WTC11 (cell line): ENCODE results near the gene ZNF514. TPM values are rescaled to one million over a fixed set of nuclear protein-coding genes. Genes with fewer than 3 reads are reported as not detected.
A peak's percentile ranks its signal among the peaks of the same experiment; 100 is the strongest.

Source experiments
- ATAC-seq: fragments of 200-7000 bp; cut with Tn5 transposase; 2 replicates; pipeline ENCODE4 v1.10.0; 2021; ENCODE audit warnings: mild to moderate bottlenecking, moderate library complexity
- CTCF ChIA-PET: fragments of 300-600 bp; sonication (Branson Sonifier 250); formaldehyde crosslinking; loops from one replicate; lab custom pipeline; 2021; ENCODE audit warnings: antibody characterized with exemption; lab: Charles Lee
- POLR2A ChIA-PET: fragments of 350-600 bp; sonication (Branson Sonifier 250); formaldehyde crosslinking; loops from one replicate; lab custom pipeline; 2021; ENCODE audit warnings: antibody characterized with exemption; lab: Charles Lee
- DNase-seq: peaks from one replicate; pipeline ENCODE4 v3.0.0; 2021; ENCODE audit warnings: low spot score
- H3K27ac Mint-ChIP-seq: 2 replicates; pipeline ENCODE4 v1.8.0; 2021; ENCODE audit warnings: mixed read lengths
- H3K27me3 Mint-ChIP-seq: 2 replicates; pipeline ENCODE4 v1.8.0; 2021; ENCODE audit warnings: low read depth, mild to moderate bottlenecking, moderate library complexity, mixed read lengths
- H3K36me3 Mint-ChIP-seq: 2 replicates; pipeline ENCODE4 v1.8.0; 2021; ENCODE audit warnings: mixed read lengths
- H3K4me1 Mint-ChIP-seq: 2 replicates; pipeline ENCODE4 v1.8.0; 2022; ENCODE audit warnings: mixed read lengths
- H3K4me3 Mint-ChIP-seq: 2 replicates; pipeline ENCODE4 v1.8.0; 2021; ENCODE audit warnings: mild to moderate bottlenecking, moderate library complexity, mixed read lengths
- H3K9me3 Mint-ChIP-seq: 2 replicates; pipeline ENCODE4 v1.8.0; 2021; ENCODE audit warnings: mixed read lengths
- AR ChIP-seq: fragments of 250-450 bp; sonication (Bioruptor Pico); IDR thresholded peaks from 2 replicates; pipeline ENCODE4 v1.9.0; 2021; ENCODE audit warnings: mild to moderate bottlenecking
- ATF1 ChIP-seq: sonication (generic); formaldehyde crosslinking; IDR thresholded peaks from 2 replicates; pipeline ENCODE4 v1.8.1; 2023; ENCODE audit warnings: mild to moderate bottlenecking, moderate library complexity, missing genetic modification reagents
- ATF6 ChIP-seq: sonication (generic); formaldehyde crosslinking; IDR thresholded peaks from 2 replicates; pipeline ENCODE4 v1.8.1; 2023; ENCODE audit warnings: mild to moderate bottlenecking, missing genetic modification reagents
- CREB1 ChIP-seq: sonication (generic); formaldehyde crosslinking; IDR thresholded peaks from 2 replicates; pipeline ENCODE4 v1.8.0; 2023; ENCODE audit warnings: mild to moderate bottlenecking, missing genetic modification reagents
- ESRRA ChIP-seq: sonication (generic); formaldehyde crosslinking; IDR thresholded peaks from 2 replicates; pipeline ENCODE4 v1.8.1; 2022; ENCODE audit warnings: mild to moderate bottlenecking, missing genetic modification reagents, borderline replicate concordance
- NR2C2 ChIP-seq: sonication (generic); formaldehyde crosslinking; IDR thresholded peaks from 2 replicates; pipeline ENCODE4 v1.8.0; 2022; ENCODE audit warnings: mild to moderate bottlenecking, missing genetic modification reagents
- ZBTB21 ChIP-seq: sonication (generic); formaldehyde crosslinking; IDR thresholded peaks from 2 replicates; pipeline ENCODE4 v1.8.1; 2023; ENCODE audit warnings: mild to moderate bottlenecking, missing genetic modification reagents, borderline replicate concordance
- ZNF416 ChIP-seq: fragments of 250-450 bp; sonication (Bioruptor Pico); IDR thresholded peaks from 2 replicates; pipeline ENCODE4 v1.9.0; 2021; ENCODE audit warnings: mild to moderate bottlenecking, inconsistent platforms
- ZNF425 ChIP-seq: fragments of 250-450 bp; sonication (Bioruptor Pico); conservative IDR thresholded peaks from 2 replicates; pipeline ENCODE4 v1.9.0; 2021; ENCODE audit warnings: mild to moderate bottlenecking
- total RNA-seq: library from RNA; stranded (reverse); gene quantifications from 3 replicates; pipeline ENCODE4 v1.2.3, GENCODE V29; 2021
- TF ChIP-seq, protein P1 (sequence below): sonication (generic); formaldehyde crosslinking; IDR thresholded peaks from 2 replicates; pipeline ENCODE4 v1.8.1; 2023; ENCODE audit warnings: mild to moderate bottlenecking, missing genetic modification reagents, borderline replicate concordance
- TF ChIP-seq, protein P2 (sequence below): sonication (generic); formaldehyde crosslinking; conservative IDR thresholded peaks from 2 replicates; pipeline ENCODE4 v1.8.1; 2023; ENCODE audit warnings: mild to moderate bottlenecking, low read depth, missing genetic modification reagents, moderate library complexity
- TF ChIP-seq, protein P3 (sequence below): sonication (generic); formaldehyde crosslinking; IDR thresholded peaks from 2 replicates; pipeline ENCODE4 v1.8.1; 2023; ENCODE audit warnings: mild to moderate bottlenecking, missing genetic modification reagents, moderate library complexity
- TF ChIP-seq, protein P4 (sequence below): sonication (generic); formaldehyde crosslinking; IDR thresholded peaks from 2 replicates; pipeline ENCODE4 v1.8.0; 2023; ENCODE audit warnings: missing genetic modification reagents, mild to moderate bottlenecking, borderline replicate concordance

Gene ZNF514
- total RNA-seq, 1 experiment from 2014 or later, result 19.3 TPM

GRCh38 chr2:95207111-95207961, 47.7 kb upstream of the ZNF514 start, which contains the start of gene ZNF892 (continued):
- TF ChIP-seq, protein P1, sequence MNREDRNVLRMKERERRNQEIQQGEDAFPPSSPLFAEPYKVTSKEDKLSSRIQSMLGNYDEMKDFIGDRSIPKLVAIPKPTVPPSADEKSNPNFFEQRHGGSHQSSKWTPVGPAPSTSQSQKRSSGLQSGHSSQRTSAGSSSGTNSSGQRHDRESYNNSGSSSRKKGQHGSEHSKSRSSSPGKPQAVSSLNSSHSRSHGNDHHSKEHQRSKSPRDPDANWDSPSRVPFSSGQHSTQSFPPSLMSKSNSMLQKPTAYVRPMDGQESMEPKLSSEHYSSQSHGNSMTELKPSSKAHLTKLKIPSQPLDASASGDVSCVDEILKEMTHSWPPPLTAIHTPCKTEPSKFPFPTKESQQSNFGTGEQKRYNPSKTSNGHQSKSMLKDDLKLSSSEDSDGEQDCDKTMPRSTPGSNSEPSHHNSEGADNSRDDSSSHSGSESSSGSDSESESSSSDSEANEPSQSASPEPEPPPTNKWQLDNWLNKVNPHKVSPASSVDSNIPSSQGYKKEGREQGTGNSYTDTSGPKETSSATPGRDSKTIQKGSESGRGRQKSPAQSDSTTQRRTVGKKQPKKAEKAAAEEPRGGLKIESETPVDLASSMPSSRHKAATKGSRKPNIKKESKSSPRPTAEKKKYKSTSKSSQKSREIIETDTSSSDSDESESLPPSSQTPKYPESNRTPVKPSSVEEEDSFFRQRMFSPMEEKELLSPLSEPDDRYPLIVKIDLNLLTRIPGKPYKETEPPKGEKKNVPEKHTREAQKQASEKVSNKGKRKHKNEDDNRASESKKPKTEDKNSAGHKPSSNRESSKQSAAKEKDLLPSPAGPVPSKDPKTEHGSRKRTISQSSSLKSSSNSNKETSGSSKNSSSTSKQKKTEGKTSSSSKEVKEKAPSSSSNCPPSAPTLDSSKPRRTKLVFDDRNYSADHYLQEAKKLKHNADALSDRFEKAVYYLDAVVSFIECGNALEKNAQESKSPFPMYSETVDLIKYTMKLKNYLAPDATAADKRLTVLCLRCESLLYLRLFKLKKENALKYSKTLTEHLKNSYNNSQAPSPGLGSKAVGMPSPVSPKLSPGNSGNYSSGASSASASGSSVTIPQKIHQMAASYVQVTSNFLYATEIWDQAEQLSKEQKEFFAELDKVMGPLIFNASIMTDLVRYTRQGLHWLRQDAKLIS, result no peak
- TF ChIP-seq, protein P2, sequence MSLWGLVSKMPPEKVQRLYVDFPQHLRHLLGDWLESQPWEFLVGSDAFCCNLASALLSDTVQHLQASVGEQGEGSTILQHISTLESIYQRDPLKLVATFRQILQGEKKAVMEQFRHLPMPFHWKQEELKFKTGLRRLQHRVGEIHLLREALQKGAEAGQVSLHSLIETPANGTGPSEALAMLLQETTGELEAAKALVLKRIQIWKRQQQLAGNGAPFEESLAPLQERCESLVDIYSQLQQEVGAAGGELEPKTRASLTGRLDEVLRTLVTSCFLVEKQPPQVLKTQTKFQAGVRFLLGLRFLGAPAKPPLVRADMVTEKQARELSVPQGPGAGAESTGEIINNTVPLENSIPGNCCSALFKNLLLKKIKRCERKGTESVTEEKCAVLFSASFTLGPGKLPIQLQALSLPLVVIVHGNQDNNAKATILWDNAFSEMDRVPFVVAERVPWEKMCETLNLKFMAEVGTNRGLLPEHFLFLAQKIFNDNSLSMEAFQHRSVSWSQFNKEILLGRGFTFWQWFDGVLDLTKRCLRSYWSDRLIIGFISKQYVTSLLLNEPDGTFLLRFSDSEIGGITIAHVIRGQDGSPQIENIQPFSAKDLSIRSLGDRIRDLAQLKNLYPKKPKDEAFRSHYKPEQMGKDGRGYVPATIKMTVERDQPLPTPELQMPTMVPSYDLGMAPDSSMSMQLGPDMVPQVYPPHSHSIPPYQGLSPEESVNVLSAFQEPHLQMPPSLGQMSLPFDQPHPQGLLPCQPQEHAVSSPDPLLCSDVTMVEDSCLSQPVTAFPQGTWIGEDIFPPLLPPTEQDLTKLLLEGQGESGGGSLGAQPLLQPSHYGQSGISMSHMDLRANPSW (CRISPR knock-in tag), result no peak
- TF ChIP-seq CREB1 (CRISPR knock-in tag) (no peak), NR2C2 (CRISPR knock-in tag) (no peak), ATF1 (CRISPR knock-in tag) (no peak), AR (CRISPR knock-in tag) (no peak), ZNF425 (CRISPR knock-in tag) (no peak)
- TF ChIP-seq, protein P3, sequence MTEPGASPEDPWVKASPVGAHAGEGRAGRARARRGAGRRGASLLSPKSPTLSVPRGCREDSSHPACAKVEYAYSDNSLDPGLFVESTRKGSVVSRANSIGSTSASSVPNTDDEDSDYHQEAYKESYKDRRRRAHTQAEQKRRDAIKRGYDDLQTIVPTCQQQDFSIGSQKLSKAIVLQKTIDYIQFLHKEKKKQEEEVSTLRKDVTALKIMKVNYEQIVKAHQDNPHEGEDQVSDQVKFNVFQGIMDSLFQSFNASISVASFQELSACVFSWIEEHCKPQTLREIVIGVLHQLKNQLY (CRISPR knock-in tag), result no peak

DNA sequence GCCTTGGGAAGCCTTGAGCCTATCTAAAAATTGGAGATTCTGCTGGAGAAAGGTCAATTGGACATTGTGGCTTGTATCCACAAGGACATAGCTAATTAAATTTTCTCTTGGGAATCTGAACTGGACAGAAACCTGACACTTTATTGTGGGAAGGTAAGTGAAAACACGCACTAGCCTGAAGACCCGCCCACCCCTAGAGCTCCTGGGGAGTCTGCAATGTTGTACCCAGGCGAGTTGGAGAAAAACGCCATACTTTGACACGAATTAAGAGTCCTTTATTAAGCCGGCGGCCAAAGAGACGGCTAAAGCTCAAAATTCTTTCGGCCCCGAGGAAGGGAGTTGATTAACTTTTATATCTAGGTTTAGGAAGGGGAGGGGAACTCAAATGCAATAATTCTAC, 46.4 kb upstream of the ZNF514 start:
- Mint-ChIP-seq H3K27ac (0 out of 2 replicates have a peak overlapping the region, but pooled peaks have one; percentile 44), H3K9me3 (peaks cover 14% of the 10 kb centered on the region)
- no peak for TF ChIP-seq ZBTB21
- TF ChIP-seq ESRRA (CRISPR knock-in tag), result no peak
- TF ChIP-seq, protein P4, sequence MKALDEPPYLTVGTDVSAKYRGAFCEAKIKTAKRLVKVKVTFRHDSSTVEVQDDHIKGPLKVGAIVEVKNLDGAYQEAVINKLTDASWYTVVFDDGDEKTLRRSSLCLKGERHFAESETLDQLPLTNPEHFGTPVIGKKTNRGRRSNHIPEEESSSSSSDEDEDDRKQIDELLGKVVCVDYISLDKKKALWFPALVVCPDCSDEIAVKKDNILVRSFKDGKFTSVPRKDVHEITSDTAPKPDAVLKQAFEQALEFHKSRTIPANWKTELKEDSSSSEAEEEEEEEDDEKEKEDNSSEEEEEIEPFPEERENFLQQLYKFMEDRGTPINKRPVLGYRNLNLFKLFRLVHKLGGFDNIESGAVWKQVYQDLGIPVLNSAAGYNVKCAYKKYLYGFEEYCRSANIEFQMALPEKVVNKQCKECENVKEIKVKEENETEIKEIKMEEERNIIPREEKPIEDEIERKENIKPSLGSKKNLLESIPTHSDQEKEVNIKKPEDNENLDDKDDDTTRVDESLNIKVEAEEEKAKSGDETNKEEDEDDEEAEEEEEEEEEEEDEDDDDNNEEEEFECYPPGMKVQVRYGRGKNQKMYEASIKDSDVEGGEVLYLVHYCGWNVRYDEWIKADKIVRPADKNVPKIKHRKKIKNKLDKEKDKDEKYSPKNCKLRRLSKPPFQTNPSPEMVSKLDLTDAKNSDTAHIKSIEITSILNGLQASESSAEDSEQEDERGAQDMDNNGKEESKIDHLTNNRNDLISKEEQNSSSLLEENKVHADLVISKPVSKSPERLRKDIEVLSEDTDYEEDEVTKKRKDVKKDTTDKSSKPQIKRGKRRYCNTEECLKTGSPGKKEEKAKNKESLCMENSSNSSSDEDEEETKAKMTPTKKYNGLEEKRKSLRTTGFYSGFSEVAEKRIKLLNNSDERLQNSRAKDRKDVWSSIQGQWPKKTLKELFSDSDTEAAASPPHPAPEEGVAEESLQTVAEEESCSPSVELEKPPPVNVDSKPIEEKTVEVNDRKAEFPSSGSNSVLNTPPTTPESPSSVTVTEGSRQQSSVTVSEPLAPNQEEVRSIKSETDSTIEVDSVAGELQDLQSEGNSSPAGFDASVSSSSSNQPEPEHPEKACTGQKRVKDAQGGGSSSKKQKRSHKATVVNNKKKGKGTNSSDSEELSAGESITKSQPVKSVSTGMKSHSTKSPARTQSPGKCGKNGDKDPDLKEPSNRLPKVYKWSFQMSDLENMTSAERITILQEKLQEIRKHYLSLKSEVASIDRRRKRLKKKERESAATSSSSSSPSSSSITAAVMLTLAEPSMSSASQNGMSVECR (CRISPR knock-in tag), result no peak
- no peak for TF ChIP-seq ZNF416
- TF ChIP-seq ATF6, result no peak
- TF ChIP-seq, all 79 proteins: peak for 0
- Mint-ChIP-seq H3K36me3 (peaks cover 20% of the 10 kb centered on the region), H3K4me1 (peaks cover 21% of the 10 kb centered on the region), H3K27me3 (peaks cover 22% of the 10 kb centered on the region), H3K4me3 (peak overlapping the region; percentile 91)
- CTCF ChIA-PET, result interaction anchor here (0.7 to 1.3 kb wide), 8 partner anchors 10 to 184 kb away, joined by 3 to 5 read pairs (median 3); partner anchors contain the start of gene ZNF2
- DNase-seq, result peak; percentile 12
- POLR2A ChIA-PET, result interaction anchor here (0.6 kb wide), 1 partner anchor 519 kb away, joined by 3 read pairs; no protein-coding TSS in a partner anchor
- ATAC-seq, result no peak
